EH (cell line): ENCODE results near the gene SLC24A1.

Experiments used
- DNase-seq: peaks from one replicate; pipeline ENCODE4 v3.0.0-alpha.2; 2015; ENCODE audit warnings: low read depth

Gene SLC24A1

GRCh38 chr15:65618560-65619109 lies 3.1 kb upstream of the SLC24A1 start:
- DNase-seq: no peak

DNA sequence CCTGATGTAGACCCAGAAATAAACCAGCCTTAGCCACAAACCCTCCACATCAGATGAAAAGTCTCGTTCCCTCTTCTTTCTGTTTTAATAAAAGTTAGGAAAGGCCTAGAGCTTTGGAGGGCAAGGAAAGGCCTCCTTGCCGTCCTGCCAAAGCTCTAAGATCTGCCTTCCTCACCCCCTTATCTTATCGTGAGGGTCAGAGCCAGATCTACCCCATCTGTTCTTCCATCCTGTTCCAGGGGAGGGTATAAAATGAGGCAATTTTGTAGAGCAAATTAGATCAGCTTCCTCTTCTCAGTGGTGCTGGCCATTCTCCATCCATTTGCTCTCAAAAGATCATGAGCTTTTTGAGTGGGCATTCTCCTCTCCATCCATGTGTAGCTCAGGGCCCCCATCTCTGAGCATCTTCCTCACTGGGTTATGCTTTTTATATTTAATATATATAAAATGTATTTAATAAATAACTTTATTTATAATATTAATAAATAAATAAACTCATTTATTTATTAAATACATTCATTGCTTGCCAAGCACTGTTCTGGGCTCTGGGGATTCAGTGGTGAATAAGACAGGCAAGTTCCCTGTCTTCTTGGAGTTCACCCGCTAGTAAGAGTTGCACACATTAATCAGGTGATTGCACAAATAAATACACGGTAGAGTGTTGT lies 2.0 kb upstream of the SLC24A1 start:
- no peak for DNase-seq

DNA sequence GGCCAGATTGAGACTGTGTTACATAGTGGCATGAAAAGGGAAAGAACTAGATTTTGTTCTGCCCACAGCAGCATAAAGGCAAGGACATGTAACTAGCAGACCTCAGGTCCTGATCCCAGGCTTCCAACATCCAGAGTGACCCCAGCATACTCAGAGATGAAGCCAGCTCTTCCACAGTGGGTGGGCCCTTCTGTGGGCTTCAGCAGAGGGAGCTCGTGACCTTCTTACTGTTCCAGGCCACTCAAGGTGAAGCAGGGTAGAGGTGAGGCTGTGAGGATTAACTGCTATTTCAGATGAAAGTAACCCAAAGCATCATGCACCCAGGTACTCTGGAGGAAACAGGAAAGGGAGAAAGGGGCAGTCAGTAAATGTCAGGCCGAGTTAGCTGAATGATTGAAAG lies 905 bp upstream of the SLC24A1 start:
- DNase-seq: no peak

DNA sequence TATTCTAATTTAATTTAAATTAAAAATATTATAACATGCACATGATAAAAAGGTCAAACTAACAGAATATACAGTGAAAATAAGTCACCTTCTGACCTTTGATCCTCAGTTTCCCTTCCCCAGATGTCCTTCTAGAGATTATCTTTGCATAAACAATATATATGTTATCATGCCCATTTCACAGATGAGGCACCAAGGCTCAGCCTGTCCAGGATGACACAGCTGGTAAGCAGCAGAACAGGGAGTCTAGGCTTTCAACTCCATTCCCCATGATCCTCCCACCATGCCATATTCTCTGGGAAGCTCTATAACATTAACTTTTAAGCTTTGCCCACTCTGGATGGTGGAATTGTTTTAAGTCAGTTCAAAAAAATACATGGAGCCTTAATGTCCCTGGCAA lies 1.4 kb downstream of the SLC24A1 start:
- DNase-seq: no peak

GRCh38 chr15:65626856-65627255 lies 5.1 kb downstream of the SLC24A1 start:
- no peak for DNase-seq

DNA sequence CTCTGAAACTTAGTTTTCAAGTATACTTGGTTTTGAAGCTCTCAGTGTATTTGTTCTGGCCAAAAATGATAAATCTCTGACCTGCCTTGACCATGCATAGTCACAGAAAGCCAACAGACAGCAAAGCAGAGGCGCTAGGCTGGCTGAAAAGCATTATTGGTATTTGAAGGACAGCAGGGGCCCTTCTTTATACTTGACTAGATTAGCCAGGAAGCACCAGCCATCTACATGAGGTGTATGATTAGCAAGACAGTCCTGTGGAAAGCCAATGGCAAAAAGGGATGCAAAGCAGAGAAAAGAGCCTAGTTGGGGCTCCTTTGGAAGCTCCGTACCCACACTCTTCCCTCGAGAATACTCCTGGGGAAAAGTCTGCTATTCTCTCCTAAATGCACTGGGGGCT lies 7.8 kb downstream of the SLC24A1 start:
- DNase-seq: no peak

GRCh38 chr15:65630760-65631159 lies 9.0 kb downstream of the SLC24A1 start:
- no peak for DNase-seq

- no peak for DNase-seq
Observed at GRCh38 chr15:65631503-65631902, 9.8 kb downstream of the SLC24A1 start.

DNA sequence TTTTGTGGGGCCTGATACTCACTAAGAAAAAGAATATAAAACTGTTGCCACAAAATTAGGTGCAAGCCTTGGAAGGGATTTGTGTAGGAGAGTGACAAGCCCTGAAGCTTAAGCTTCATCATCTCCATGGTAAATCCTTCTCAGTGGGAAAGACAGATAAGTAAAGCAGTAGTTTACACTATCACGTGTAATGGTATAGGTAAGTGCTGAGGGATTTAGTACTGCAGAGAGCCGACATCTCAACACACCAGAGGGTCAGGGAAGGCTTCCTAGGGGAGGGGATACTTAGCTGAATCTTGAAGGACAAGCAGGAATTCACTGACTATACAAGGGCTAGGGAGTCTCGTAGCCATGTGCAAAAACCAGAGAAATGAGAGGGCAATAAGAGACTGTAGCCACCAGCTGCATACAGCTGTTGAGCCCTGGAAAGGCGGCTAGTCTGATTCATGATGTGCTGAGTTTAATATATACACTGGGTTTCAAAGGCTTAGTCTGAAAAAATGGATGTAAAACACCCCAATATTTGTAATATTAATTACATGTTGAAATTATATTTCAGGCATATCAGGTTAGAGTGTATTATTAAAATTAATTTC lies 11.1 kb downstream of the SLC24A1 start:
- DNase-seq: no peak

GRCh38 chr15:65633752-65634151 lies 12.0 kb downstream of the SLC24A1 start:
- DNase-seq: no peak

- DNase-seq: no peak
Observed at GRCh38 chr15:65634356-65634755, 12.6 kb downstream of the SLC24A1 start.

- no peak for DNase-seq
Observed at GRCh38 chr15:65638109-65638508, 16.4 kb downstream of the SLC24A1 start.

DNA sequence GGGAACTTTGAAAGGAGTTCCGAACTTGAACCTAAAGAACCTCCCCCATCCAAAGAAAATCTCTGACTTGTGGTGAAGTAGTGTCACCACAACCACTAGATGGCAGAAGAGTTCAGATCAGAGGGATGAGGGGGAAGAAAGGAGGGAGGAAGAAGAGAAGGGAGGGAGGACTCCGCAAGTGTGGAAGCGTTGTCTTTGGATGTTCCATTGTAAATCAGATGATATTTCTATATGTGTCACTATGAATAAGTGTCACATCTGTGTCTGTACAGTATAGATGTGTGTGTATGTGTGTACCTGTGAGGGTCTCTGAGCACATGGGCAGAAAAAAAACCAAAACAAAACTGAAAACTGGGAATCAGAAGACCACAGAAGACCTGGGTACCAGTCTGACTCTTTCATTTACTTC lies 16.9 kb downstream of the SLC24A1 start:
- DNase-seq: peak; percentile 81

DNA sequence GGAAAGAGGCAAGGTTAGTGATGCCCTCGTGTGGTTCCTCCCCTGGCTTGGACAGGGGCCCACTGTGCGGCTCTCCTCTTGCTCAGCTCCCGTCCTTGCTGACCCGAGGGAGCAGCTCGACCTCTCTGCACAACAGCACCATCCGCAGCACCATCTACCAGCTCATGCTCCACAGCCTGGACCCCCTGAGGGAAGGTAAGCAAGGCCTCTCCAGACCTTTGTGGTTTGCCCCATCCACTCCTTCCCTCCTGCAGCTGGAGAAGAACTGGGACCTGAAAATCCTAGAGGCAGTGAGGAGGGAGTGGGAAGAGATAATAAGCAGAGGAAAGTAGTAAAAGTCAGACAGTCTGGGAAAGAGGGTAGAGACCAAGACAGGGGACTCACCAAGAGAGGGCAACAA lies 17.8 kb downstream of the SLC24A1 start:
- DNase-seq: no peak

- DNase-seq: no peak
Observed at GRCh38 chr15:65641768-65642475, 20.2 kb downstream of the SLC24A1 start.

DNA sequence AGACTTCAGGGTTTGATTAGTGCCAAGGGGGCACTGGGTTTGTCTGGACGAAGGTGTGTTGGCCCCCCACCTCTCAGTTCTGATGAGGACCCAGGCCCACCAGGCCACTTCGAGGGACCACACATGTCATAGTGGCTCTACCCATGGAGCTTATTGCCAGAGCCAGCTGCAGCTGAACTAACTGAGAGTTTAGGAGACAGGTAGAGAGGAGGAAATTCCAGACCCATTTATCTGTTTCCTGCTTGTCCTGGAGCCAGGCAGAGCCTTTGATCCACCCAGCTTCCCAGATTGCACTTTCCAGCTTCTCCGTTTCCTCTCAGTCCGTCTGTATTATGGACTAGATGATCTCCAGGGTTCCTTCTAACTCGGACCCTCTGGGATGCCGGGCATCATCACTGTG lies 20.9 kb downstream of the SLC24A1 start:
- DNase-seq: no peak

DNA sequence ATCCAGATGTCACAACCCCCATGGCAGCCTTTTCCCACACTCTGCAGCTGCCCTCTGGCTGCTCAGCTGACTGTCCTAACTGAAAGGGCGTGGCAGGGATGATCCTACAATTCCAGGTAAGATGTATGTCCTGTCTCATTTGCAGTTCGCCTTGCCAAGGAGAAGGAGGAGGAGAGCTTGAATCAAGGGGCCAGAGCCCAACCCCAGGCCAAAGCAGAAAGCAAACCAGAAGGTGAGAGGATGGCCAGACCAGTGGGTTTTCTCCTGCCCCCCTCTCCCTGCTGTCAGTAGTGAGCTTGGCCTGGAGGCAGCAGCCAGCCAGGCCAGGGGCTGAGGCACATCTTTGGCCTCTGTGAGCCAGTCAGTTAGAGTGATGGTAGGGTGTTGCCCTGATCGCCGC lies 22.5 kb downstream of the SLC24A1 start:
- DNase-seq: no peak

DNA sequence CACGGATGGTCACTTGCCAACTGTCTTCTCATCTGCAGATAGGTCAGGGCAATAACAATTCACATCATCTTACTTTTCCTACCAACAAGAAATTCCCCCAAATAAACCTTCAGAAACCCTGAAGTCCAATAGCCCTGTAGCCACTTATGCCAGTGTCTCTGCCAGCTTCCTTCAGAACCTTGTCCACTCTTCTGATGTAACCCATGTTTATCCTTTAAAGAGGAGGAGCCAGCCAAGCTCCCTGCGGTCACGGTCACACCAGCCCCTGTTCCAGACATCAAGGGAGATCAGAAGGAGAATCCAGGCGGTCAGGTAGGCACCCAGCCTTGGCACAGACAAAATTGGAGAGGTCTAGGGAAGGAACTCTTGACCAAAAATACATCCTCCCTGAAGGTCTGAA lies 23.7 kb downstream of the SLC24A1 start:
- no peak for DNase-seq

- DNase-seq: peak; percentile 52
Observed at GRCh38 chr15:65646486-65646885, 24.7 kb downstream of the SLC24A1 start.

DNA sequence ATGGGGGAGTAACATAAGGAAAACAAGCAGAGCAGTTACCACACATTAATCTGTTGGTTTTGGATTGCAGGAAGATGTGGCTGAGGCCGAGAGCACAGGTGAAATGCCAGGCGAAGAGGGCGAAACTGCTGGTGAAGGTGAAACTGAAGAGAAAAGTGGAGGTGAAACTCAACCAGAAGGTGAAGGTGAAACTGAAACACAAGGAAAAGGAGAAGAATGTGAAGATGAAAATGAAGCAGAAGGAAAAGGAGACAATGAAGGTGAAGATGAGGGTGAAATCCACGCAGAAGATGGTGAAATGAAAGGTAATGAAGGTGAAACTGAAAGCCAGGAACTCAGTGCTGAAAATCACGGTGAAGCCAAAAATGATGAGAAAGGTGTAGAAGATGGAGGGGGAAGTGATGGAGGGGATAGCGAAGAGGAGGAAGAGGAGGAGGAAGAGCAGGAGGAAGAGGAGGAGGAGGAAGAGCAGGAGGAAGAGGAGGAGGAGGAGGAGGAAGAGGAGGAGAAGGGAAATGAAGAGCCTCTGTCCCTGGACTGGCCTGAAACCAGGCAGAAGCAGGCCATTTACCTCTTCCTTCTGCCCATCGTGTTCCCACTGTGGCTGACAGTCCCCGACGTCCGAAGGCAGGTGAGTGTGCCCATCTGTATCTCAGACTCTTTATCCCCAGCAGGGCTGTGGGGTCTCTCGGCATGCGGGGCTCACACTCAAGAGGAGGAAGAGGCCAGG lies 28.7 kb downstream of the SLC24A1 start:
- no peak for DNase-seq

DNA sequence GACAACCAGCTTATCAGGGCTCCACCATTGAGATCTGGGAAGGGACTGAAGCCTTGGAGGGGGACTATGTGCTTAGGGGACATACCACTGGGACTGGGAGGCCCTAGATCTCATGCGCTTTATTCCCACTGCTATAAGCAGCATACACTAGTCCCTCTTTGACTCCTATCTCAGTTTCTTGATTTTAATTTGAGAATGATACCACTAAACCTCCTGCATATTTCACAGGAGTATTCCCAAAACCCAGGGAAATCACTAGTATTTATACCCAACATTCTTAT lies 29.2 kb downstream of the SLC24A1 start:
- no peak for DNase-seq

DNA sequence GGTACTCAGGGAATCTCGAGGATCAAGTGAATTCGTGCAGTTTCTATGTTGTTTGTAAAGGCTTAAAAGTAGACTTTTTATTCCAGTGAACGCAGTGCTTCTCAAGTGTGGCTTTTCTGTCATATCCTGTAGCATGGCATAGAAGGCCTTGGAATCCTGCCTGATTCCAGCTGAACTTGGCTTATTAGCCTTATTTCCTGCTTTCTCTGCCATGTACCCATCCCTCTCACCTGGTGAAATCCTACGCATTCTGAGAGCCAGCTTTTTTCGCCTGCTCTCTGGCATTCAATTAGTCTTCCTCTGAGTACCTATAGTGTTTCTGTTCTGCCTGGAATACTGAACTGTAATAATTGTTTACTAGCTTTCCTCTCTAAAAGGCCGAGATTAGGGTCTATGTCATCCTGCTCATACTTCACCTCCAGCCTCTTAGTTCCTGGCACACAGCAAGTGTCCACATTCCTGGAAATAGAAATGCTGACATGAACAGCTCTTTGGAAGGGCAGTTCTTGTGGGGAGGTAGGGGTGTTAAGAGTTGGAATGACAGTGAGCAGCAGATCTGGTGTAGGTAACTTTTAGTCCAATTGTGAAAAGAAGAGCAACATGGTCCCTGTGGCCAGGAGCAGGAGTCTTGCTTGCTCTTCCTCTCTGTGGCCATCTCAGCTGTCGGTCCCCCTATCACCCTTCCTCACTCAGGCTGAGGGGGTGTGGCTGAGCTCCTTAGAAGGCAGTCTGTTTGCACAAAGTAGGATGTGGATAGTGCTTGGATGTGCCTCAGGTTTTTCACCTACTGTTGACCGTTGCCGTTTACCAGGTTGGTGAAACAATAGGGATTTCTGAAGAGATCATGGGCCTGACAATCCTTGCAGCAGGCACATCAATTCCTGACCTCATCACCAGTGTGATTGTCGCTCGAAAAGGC lies 30.4 kb downstream of the SLC24A1 start:
- DNase-seq: no peak
